Breast epithelium (tissue), 4 donors: ENCODE results near the gene MBLAC1. TPM values are rescaled to one million over a fixed set of nuclear protein-coding genes. Genes with fewer than 3 reads are reported as not detected.

Experiments
- DNase-seq, 2 donors: peaks; one replicate each; pipeline ENCODE4 v3.0.0-alpha.2; 2019; ENCODE audit warnings: low spot score in 2 of 2
- H3K27ac ChIP-seq, 2 donors: fragments of 200-600 bp; sonication (generic) in 1 of 2; one replicate each; pipeline ENCODE4 v1.5.1; 2016 to 2019; ENCODE audit warnings: mild to moderate bottlenecking in 1 of 2
- H3K27me3 ChIP-seq, 2 donors: fragments of 200-600 bp; sonication (generic) in 1 of 2; one replicate each; pipeline versions ENCODE4 v1.5.1 to v1.6.0; 2017 to 2019; ENCODE audit warnings: control low read depth in 1 of 2, mild to moderate bottlenecking in 1 of 2
- H3K36me3 ChIP-seq: fragments of 200-600 bp; one replicate; pipeline ENCODE4 v1.5.1; 2019
- H3K4me1 ChIP-seq, 2 donors: fragments of 200-600 bp; sonication (generic); one replicate each; pipeline ENCODE4 v1.5.1; 2016 to 2019; ENCODE audit warnings: control low read depth in 1 of 2
- H3K4me3 ChIP-seq, 3 donors: fragments of 200-600 bp; sonication (generic); 1 replicate in 2 of 3; 2 replicates in 1 of 3; pipeline ENCODE4 v1.5.1; 2016 to 2019; ENCODE audit warnings: mild to moderate bottlenecking in 3 of 3, moderate library complexity in 2 of 3
- H3K9me3 ChIP-seq, 2 donors: fragments of 200-600 bp; sonication (generic) in 1 of 2; one replicate each; pipeline ENCODE4 v1.5.1; 2016 to 2019; ENCODE audit warnings: control low read depth in 1 of 2
- POLR2A ChIP-seq: fragments of 450-650 bp; IDR thresholded peaks from one replicate; pipeline ENCODE4 v1.6.1; 2016; ENCODE audit warnings: antibody characterized with exemption, mild to moderate bottlenecking, moderate library complexity
- POLR2AphosphoS5 ChIP-seq, 3 donors: sonication (generic); formaldehyde crosslinking; IDR thresholded peaks; one replicate each; pipeline ENCODE4 v1.6.1; 2017; ENCODE audit warnings: antibody characterized with exemption in 3 of 3
- intact Hi-C: fragments of 100-400 bp; cut with DNase I; formaldehyde crosslinking; loops from one replicate; pipeline ENCODE4 v1.15.1; 2023; ENCODE audit warnings: low total_unique reads
- total RNA-seq, 3 donors: library from RNA; depleted of rRNA; stranded (reverse); fragments of >200 nt; gene quantifications; one replicate each; pipeline ENCODE4 v1.1.0, GENCODE V29; 2016
- TF ChIP-seq, protein P1 (sequence below), 3 donors: fragments of 450-650 bp; IDR thresholded peaks; one replicate each; pipeline ENCODE4 v1.5.1; 2016 to 2017; ENCODE audit warnings: antibody characterized with exemption in 3 of 3, mild to moderate bottlenecking in 3 of 3, moderate library complexity in 3 of 3

MBLAC1 gene
- total RNA-seq, 3 donors from 2014 or later, result 2.7 to 6.9 (median 4.5) TPM

DNA sequence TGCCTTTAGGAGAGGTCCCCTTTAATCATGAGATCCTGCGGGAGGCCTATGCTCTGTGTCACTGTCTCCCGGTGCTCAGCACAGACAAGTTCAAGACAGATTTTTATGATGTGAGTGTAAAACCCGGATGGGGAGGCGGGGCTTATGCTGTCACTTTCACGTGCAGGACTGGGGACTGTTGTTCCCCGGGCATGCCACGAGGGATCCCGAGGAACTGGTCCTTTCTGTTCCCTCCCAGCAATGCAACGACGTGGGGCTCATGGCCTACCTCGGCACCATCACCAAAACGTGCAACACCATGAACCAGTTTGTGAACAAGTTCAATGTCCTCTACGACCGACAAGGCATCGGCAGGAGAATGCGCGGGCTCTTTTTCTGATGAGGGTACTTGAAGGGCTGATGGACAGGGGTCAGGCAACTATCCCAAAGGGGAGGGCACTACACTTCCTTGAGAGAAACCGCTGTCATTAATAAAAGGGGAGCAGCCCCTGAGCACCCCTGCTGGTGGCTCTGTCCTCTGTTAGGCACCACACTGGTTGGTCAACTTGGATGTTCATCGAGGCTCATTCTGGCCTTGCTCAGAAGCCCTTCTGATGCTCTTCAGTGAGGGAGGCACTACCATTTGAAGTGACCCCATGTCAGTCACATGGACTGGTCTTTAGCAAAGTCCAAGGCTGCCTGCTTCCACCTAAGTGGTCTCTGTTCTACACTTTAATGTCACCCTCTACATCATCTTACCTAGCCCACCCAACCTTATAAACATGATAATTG, 35.2 kb upstream of the MBLAC1 start:
- H3K27ac ChIP-seq, result no peak overlapping the region
- no peak overlapping the region for H3K4me3 ChIP-seq
- no peak for DNase-seq
- H3K27me3 ChIP-seq, result no peaks in the 10 kb centered on the region
- intact Hi-C loops, result no loop called here
- H3K9me3 ChIP-seq, result no peaks in the 10 kb centered on the region
- TF ChIP-seq, protein P1, sequence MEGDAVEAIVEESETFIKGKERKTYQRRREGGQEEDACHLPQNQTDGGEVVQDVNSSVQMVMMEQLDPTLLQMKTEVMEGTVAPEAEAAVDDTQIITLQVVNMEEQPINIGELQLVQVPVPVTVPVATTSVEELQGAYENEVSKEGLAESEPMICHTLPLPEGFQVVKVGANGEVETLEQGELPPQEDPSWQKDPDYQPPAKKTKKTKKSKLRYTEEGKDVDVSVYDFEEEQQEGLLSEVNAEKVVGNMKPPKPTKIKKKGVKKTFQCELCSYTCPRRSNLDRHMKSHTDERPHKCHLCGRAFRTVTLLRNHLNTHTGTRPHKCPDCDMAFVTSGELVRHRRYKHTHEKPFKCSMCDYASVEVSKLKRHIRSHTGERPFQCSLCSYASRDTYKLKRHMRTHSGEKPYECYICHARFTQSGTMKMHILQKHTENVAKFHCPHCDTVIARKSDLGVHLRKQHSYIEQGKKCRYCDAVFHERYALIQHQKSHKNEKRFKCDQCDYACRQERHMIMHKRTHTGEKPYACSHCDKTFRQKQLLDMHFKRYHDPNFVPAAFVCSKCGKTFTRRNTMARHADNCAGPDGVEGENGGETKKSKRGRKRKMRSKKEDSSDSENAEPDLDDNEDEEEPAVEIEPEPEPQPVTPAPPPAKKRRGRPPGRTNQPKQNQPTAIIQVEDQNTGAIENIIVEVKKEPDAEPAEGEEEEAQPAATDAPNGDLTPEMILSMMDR (IDR thresholded peaks at IDR 0.05), result no peak
- TF ChIP-seq POLR2AphosphoS5 (IDR thresholded peaks at IDR 0.05) (no peak), POLR2A (no peak)
- peaks cover 0 to 3% of the 10 kb centered on the region in 2 donors for H3K4me1 ChIP-seq
- H3K36me3 ChIP-seq, result peaks cover 9% of the 10 kb centered on the region

- peak overlapping the region; percentile 11 to 25 for H3K27ac ChIP-seq
- intact Hi-C loops, result no loop called here
- peaks cover 9% of the 10 kb centered on the region for H3K36me3 ChIP-seq
- H3K27me3 ChIP-seq, result no peaks in the 10 kb centered on the region
- TF ChIP-seq POLR2A (no peak), POLR2AphosphoS5 (IDR thresholded peaks at IDR 0.05) (no peak)
- TF ChIP-seq, protein P1 (IDR thresholded peaks at IDR 0.05), result no peak
- no peaks in the 10 kb centered on the region for H3K9me3 ChIP-seq
- peaks cover 0 to 3% of the 10 kb centered on the region in 2 donors for H3K4me1 ChIP-seq
- DNase-seq, result no peak
- no peak overlapping the region for H3K4me3 ChIP-seq
These were observed 33.7 kb upstream of the MBLAC1 start for GRCh38 chr7:100093054-100093453.

GRCh38 chr7:100093498-100093897, 33.3 kb upstream of the MBLAC1 start:
- H3K4me3 ChIP-seq, result no peak overlapping the region
- TF ChIP-seq POLR2A (no peak), POLR2AphosphoS5 (IDR thresholded peaks at IDR 0.05) (no peak)
- H3K9me3 ChIP-seq, result no peaks in the 10 kb centered on the region
- H3K36me3 ChIP-seq, result peaks cover 9% of the 10 kb centered on the region
- intact Hi-C loops, result no loop called here
- peak overlapping the region; percentile 11 to 25 for H3K27ac ChIP-seq
- H3K4me1 ChIP-seq, result no peaks in the 10 kb centered on the region
- H3K27me3 ChIP-seq, result no peaks in the 10 kb centered on the region
- DNase-seq, result no peak

GRCh38 chr7:100093925-100094486, 32.8 kb upstream of the MBLAC1 start:
- H3K4me1 ChIP-seq, result peaks cover 0 to 3% of the 10 kb centered on the region in 2 donors
- DNase-seq, result no peak
- intact Hi-C loops, result no loop called here
- peak overlapping the region in 1 of 2 donors; percentile 12 for H3K27ac ChIP-seq
- peaks cover 9% of the 10 kb centered on the region for H3K36me3 ChIP-seq
- TF ChIP-seq, protein P1 (IDR thresholded peaks at IDR 0.05), result no peak
- TF ChIP-seq POLR2A (no peak), POLR2AphosphoS5 (IDR thresholded peaks at IDR 0.05) (no peak)
- no peak overlapping the region for H3K4me3 ChIP-seq
- H3K9me3 ChIP-seq, result no peaks in the 10 kb centered on the region
- H3K27me3 ChIP-seq, result no peaks in the 10 kb centered on the region

- TF ChIP-seq POLR2AphosphoS5 (IDR thresholded peaks at IDR 0.05), result no peak
- TF ChIP-seq, protein P1 (IDR thresholded peaks at IDR 0.05), result no peak
- DNase-seq, result no peak
- peaks cover 9% of the 10 kb centered on the region for H3K36me3 ChIP-seq
- intact Hi-C loops, result no loop called here
- no peaks in the 10 kb centered on the region for H3K9me3 ChIP-seq
- H3K27ac ChIP-seq, result no peak overlapping the region
- peaks cover 0 to 12% of the 10 kb centered on the region in 2 donors for H3K4me1 ChIP-seq
- H3K4me3 ChIP-seq, result no peak overlapping the region
- no peaks in the 10 kb centered on the region for H3K27me3 ChIP-seq
These were observed 31.5 kb upstream of the MBLAC1 start for GRCh38 chr7:100095289-100095688.
